Retina (tissue), 1 donor: ENCODE data around the gene SEM1.
A peak's percentile ranks its signal among the peaks of the same experiment; 100 is the strongest.
"Not testable (repeated sequence)": the region's sequence is repeated elsewhere in the genome, so short reads cannot be mapped to it uniquely, and the experiment has no call there.

ENCODE experiments used
- DNase-seq: peaks from one replicate; pipeline ENCODE4 v3.0.0-alpha.2; 2016

The SEM1 gene

GRCh38 chr7:96709381-96710228, at the start of gene SEM1:
TSS of gene SEM1 (minus strand) at chr7:96709846. CDS start at chr7:96709763, 83 bp downstream.
- DNase-seq, result peak; percentile 91

DNA sequence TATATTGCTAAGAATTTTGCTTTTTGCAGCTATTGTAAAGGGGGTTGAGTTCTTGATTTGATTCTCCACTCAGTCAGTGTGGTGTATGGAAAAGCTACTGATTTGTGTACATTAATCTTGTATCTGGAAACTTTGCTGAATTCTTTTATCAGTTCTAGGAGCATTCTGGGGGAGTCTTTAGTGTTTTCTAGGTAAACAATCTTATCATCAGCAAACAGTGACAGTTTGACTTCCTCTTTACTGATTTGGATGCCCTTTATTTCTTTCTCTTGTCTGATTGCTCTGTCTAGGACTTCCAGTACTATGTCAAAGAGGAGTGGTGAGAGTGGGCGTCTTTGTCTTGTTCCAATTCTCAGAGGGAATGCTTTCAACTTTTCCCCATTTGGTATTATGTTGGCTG, 48.2 kb upstream of the SEM1 start:
- not testable (repeated sequence) for DNase-seq

- DNase-seq, result no peak
Observed at GRCh38 chr7:96747418-96747940, 37.8 kb upstream of the SEM1 start.

- DNase-seq, result no peak
Observed at GRCh38 chr7:96740130-96740529, 30.5 kb upstream of the SEM1 start.

- no peak for DNase-seq
Observed at GRCh38 chr7:96739609-96740008, 30.0 kb upstream of the SEM1 start.

GRCh38 chr7:96739167-96739566, 29.5 kb upstream of the SEM1 start:
- DNase-seq, result no peak

- no peak for DNase-seq
Observed at GRCh38 chr7:96738705-96739104, 29.1 kb upstream of the SEM1 start.

- DNase-seq, result no peak
Observed at GRCh38 chr7:96737545-96738050, 28.0 kb upstream of the SEM1 start.

DNA sequence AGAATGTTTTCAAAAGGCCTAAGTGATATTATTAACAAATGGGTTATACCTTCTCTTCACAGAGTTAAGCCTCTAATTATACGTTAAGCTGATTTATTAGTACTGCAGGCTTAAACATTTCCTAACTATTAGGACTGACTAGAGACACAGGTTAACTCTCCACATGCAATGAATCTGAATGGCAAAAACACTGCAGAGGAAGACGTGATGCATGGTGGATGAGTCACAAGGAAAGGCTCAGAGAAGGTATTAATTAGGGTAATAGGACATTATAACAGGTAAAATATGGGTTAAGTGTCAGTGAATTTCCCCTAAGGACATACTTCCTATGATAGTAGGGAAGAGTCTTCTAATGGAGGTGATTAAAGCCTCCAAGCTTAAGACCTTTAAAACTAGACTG, 24.7 kb upstream of the SEM1 start:
- no peak for DNase-seq

DNA sequence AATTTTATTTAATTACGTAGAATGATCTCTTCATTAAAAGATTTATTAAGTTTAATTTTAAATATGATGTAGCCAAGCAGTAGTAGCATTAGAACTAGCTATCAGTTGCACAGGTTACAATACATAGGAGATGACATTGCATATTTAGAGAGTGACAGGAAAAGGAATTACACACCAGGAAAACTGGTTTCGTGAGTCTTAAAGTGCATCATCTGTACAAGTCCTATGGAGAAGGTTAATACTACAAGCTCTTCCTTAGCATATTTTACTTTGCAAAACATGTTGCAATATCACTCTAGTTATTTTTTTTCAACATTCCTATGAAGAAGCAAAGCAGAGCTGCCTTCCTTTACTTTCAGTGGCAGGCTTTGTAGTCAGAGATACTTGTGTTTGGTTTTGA, 20.2 kb upstream of the SEM1 start:
- no peak for DNase-seq

GRCh38 chr7:96728139-96728538, 18.5 kb upstream of the SEM1 start:
- no peak for DNase-seq

DNA sequence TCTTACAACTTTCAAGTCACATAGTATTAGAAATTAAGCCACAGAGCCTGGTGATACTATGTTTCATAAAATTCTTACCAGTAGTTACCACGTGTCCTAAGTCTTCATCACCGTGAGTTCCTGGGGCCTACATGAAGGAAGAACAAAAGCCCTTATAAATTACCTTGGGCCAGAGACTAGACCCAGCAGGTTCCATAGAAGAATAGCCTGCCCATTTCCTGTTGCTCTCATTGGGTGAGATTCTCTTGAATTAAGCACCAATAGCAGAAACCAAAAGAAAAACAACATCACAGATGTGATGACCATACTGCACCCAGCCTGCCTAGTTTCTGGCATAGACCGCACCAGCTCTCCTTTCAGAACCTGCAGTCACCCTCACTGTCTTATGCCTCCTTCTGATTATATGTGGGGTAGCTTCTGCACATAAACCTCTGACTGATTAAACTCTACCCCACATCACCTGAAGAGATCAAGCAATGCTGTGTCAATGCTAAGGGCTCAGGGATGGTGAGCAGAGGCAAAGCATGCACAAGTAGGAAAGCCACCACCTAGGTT, 18.0 kb upstream of the SEM1 start:
- DNase-seq, result no peak

- DNase-seq, result no peak
Observed at GRCh38 chr7:96723622-96724021, 14.0 kb upstream of the SEM1 start.

DNA sequence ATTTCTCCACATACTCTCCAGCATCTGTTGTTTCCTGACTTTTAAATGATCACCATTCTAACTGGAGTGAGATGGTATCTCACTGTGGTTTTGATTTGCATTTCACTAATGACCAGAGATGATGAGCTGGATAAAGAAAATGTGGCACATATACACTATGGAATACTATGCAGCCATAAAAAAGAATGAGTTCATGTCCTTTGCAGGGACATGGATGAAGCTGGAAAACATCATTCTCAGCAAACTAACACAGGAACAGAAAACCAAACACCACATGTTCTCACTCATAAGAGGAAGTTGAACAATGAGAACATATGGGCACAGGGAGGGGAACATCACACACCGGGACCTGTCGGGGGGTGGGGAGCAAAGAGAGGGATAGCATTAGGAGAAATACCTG, 13.3 kb upstream of the SEM1 start:
- DNase-seq, result not testable (repeated sequence)

- DNase-seq, result no peak
Observed at GRCh38 chr7:96720843-96721242, 11.2 kb upstream of the SEM1 start.

- no peak for DNase-seq
Observed at GRCh38 chr7:96719164-96719563, 9.5 kb upstream of the SEM1 start.

DNA sequence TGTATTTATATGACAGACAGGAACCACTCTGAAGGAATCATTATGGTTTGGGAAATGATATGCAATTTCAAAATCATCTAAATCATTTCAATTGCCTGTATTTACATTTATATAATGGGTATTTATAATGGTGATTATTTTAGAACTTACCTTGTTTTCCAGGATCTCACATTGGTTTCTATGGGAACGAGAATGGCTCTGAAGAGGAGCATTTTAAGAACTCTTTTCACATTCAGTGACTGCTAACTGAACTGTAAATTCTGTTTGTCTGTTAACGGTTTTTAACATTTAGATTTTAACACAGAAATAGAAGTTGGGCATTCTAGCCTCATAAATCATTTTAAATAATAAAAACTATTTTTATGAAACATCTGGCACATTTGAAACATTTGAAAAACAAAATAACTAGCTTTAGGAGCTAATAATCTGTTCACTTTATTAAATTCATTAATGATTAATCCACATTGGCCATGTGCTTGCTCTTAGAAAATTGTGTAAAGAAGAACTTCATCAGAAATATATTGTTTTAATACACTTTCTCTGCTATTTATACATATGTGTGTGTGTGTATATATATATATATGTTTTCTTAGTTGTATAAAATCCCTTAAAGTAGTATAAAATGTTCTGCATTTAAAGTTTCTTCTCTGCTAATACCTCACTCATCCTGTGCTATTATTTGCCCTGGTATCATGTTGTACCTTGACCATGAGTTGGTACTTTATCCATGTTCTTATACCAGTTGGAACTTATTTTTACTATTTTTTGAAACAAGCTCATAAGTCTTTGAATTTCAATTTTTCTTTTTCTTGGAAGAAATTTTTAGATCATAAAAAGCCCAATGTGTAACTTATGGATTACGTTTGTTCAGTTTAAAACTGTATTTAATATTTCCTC, 8.7 kb upstream of the SEM1 start:
- no peak for DNase-seq

- no peak for DNase-seq
Observed at GRCh38 chr7:96713037-96713436, 3.4 kb upstream of the SEM1 start.

DNA sequence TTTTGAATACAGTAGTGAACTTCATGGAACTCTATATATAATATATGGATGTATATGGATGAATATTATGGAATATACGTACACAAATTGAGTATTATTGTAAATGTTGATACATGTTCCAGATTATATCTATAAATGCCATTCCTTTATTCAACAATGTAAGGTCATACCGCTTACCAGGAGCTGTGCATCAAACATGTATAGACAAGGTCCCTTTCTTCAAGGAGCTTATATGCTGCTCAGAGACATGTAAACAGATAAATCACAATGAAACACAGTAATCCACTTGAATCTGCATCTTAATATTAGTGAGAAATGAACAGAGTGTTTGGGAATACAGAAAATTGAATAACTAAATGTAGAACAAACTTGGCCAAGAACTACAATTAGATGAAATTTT, 898 bp upstream of the SEM1 start:
- DNase-seq, result no peak

GRCh38 chr7:96708872-96709271, 774 bp downstream of the SEM1 start:
- peak; percentile 2 for DNase-seq

GRCh38 chr7:96707901-96708774, 1.5 kb downstream of the SEM1 start:
- no peak for DNase-seq

GRCh38 chr7:96701258-96701657, 8.4 kb downstream of the SEM1 start:
- no peak for DNase-seq
